Ureter (tissue), 1 donor: ENCODE results near the gene CNOT2. TPM values are rescaled to one million over a fixed set of nuclear protein-coding genes. Genes with fewer than 3 reads are reported as not detected.

ENCODE experiments used
- DNase-seq: peaks from one replicate; pipeline ENCODE4 v3.0.0-alpha.2; 2020; ENCODE audit warnings: low spot score
- total RNA-seq: library from RNA; stranded (reverse); gene quantifications from one replicate; pipeline ENCODE4 v1.2.4, GENCODE V29; 2023
- donor health status: DM: yes; HTN: yes; CAD: no.

The CNOT2 gene
- total RNA-seq: 119 TPM

- DNase-seq: peak; percentile 93
Observed at GRCh38 chr12:70242695-70243509, at the start of gene CNOT2. Gene CNOT2, plus strand, starts transcription at chr12:70243433. Its CDS starts 34,794 bp downstream, at chr12:70278227.

- no peak for DNase-seq
Observed at GRCh38 chr12:70194076-70194475, 49.2 kb upstream of the CNOT2 start.

GRCh38 chr12:70196811-70197281 lies 46.4 kb upstream of the CNOT2 start:
- no peak for DNase-seq

GRCh38 chr12:70197345-70197744 lies 45.9 kb upstream of the CNOT2 start:
- DNase-seq: no peak

GRCh38 chr12:70213707-70214106 lies 29.5 kb upstream of the CNOT2 start:
- no peak for DNase-seq

- DNase-seq: no peak
Observed at GRCh38 chr12:70214972-70215617, 28.1 kb upstream of the CNOT2 start.

GRCh38 chr12:70217416-70217815 lies 25.8 kb upstream of the CNOT2 start:
- DNase-seq: no peak

- DNase-seq: no peak
Observed at GRCh38 chr12:70221626-70222025, 21.6 kb upstream of the CNOT2 start.

GRCh38 chr12:70227911-70228310 lies 15.3 kb upstream of the CNOT2 start:
- DNase-seq: no peak

GRCh38 chr12:70230934-70231606 lies 12.2 kb upstream of the CNOT2 start:
- DNase-seq: no peak

GRCh38 chr12:70236990-70237389 lies 6.2 kb upstream of the CNOT2 start:
- DNase-seq: no peak

GRCh38 chr12:70240673-70241072 lies 2.6 kb upstream of the CNOT2 start:
- no peak for DNase-seq

- no peak for DNase-seq
Observed at GRCh38 chr12:70241845-70242244, 1.4 kb upstream of the CNOT2 start.

- peak; percentile 72 for DNase-seq
Observed at GRCh38 chr12:70243510-70244371, 508 bp downstream of the CNOT2 start.

- no peak for DNase-seq
Observed at GRCh38 chr12:70244409-70244808, 1.2 kb downstream of the CNOT2 start.

- no peak for DNase-seq
Observed at GRCh38 chr12:70245458-70245857, 2.2 kb downstream of the CNOT2 start.

GRCh38 chr12:70246580-70246979 lies 3.3 kb downstream of the CNOT2 start:
- no peak for DNase-seq

- DNase-seq: no peak
Observed at GRCh38 chr12:70247653-70248199, 4.5 kb downstream of the CNOT2 start.

- DNase-seq: no peak
Observed at GRCh38 chr12:70248876-70249275, 5.6 kb downstream of the CNOT2 start.

- no peak for DNase-seq
Observed at GRCh38 chr12:70249903-70250302, 6.7 kb downstream of the CNOT2 start.

- DNase-seq: no peak
Observed at GRCh38 chr12:70251226-70251625, 8.0 kb downstream of the CNOT2 start.
